GM23338 (cell line): Measurements from ENCODE around the gene GFOD1. TPM values are rescaled to one million over a fixed set of nuclear protein-coding genes. Genes with fewer than 3 reads are reported as not detected.

Experiments used
- ATAC-seq: fragments of 200-7000 bp; cut with Tn5 transposase; 3 replicates; pipeline ENCODE4 v1.9.1; 2020
- DNase-seq: peaks from one replicate; pipeline ENCODE4 v3.0.0-alpha.2; 2015; ENCODE audit warnings: low spot score
- H2AFZ ChIP-seq: fragments of 200-600 bp; sonication (generic); 2 replicates; pipeline ENCODE4 v1.8.0; 2016; ENCODE audit warnings: antibody characterized with exemption, mild to moderate bottlenecking, moderate library complexity
- H3F3A ChIP-seq: fragments of 200-600 bp; sonication (generic); replicated peaks from 2 replicates; pipeline ENCODE4 v1.8.0; 2017; ENCODE audit warnings: antibody characterized with exemption, mixed run types, low read depth
- H3K27ac ChIP-seq: fragments of 200-600 bp; sonication (generic); 2 replicates; pipeline ENCODE4 v1.6.1; 2016; ENCODE audit warnings: low read depth
- H3K27me3 ChIP-seq: fragments of 200-600 bp; sonication (generic); 2 replicates; pipeline ENCODE4 v1.8.0; 2016; ENCODE audit warnings: mild to moderate bottlenecking, mixed run types, moderate library complexity; ENCODE audit not compliant: insufficient read depth
- H3K36me3 ChIP-seq: fragments of 200-600 bp; sonication (generic); 2 replicates; pipeline ENCODE4 v1.8.0; 2016; ENCODE audit warnings: mild to moderate bottlenecking; ENCODE audit not compliant: insufficient read depth
- H3K4me1 ChIP-seq: fragments of 200-600 bp; sonication (generic); 2 replicates; pipeline ENCODE4 v1.8.0; 2016; ENCODE audit warnings: mild to moderate bottlenecking, moderate library complexity; ENCODE audit not compliant: insufficient read depth
- H3K4me2 ChIP-seq: fragments of 200-600 bp; sonication (generic); 2 replicates; pipeline ENCODE4 v1.7.1; 2017; ENCODE audit warnings: mixed run types
- H3K4me3 ChIP-seq: fragments of 200-600 bp; sonication (generic); 2 replicates; pipeline ENCODE4 v1.6.1; 2016; ENCODE audit warnings: mixed run types
- H3K79me2 ChIP-seq: fragments of 200-600 bp; sonication (generic); replicated peaks from 2 replicates; pipeline ENCODE4 v1.8.0; 2017; ENCODE audit warnings: mild to moderate bottlenecking; ENCODE audit not compliant: insufficient read depth
- H3K9me2 ChIP-seq: fragments of 200-600 bp; sonication (generic); 2 replicates; pipeline ENCODE4 v1.8.0; 2017; ENCODE audit not compliant: insufficient read depth
- H4K20me1 ChIP-seq: fragments of 200-600 bp; sonication (generic); replicated peaks from 2 replicates; pipeline ENCODE4 v1.8.0; 2017; ENCODE audit warnings: mild to moderate bottlenecking; ENCODE audit not compliant: insufficient read depth
- H3K27ac Mint-ChIP-seq: 2 replicates; pipeline ENCODE4 v1.8.0; 2020; ENCODE audit warnings: inconsistent platforms, mild to moderate bottlenecking, moderate library complexity, mixed read lengths
- H3K27me3 Mint-ChIP-seq: 3 replicates; pipeline ENCODE4 v1.8.0; 2022; ENCODE audit warnings: low read depth, mild to moderate bottlenecking, moderate library complexity, mixed read lengths, inconsistent platforms; ENCODE audit not compliant: insufficient read depth, poor library complexity
- H3K36me3 Mint-ChIP-seq: 3 replicates; pipeline ENCODE4 v1.8.0; 2021; ENCODE audit warnings: low read depth, mild to moderate bottlenecking, inconsistent platforms, moderate library complexity, mixed read lengths
- H3K4me1 Mint-ChIP-seq: 3 replicates; pipeline ENCODE4 v1.8.0; 2020; ENCODE audit warnings: mild to moderate bottlenecking, inconsistent platforms, mixed read lengths
- H3K4me3 Mint-ChIP-seq: 3 replicates; pipeline ENCODE4 v1.8.0; 2021; ENCODE audit warnings: moderate library complexity, mild to moderate bottlenecking, inconsistent platforms, mixed read lengths
- H3K9me3 Mint-ChIP-seq: 3 replicates; pipeline ENCODE4 v1.8.0; 2020; ENCODE audit warnings: moderate library complexity, mild to moderate bottlenecking, inconsistent platforms, mixed read lengths
- CREB1 ChIP-seq: fragments of 250-450 bp; sonication (Bioruptor Pico); IDR thresholded peaks from 2 replicates; pipeline ENCODE4 v1.5.0; 2020; ENCODE audit warnings: low read depth, mild to moderate bottlenecking, moderate library complexity
- EZH2 ChIP-seq: fragments of 200-600 bp; sonication (generic); IDR thresholded peaks from one replicate; pipeline ENCODE4 v1.8.0; 2017; ENCODE audit warnings: antibody characterized with exemption, mild to moderate bottlenecking, low read depth; ENCODE audit not compliant: unreplicated experiment
- EZH2phosphoT487 ChIP-seq: fragments of 200-600 bp; sonication (generic); IDR thresholded peaks from one replicate; pipeline ENCODE4 v1.8.1; 2018; ENCODE audit warnings: antibody characterized with exemption; ENCODE audit not compliant: unreplicated experiment
- JUNB ChIP-seq: IDR thresholded peaks from one replicate; pipeline ENCODE4 v1.6.1; 2016; ENCODE audit warnings: antibody characterized with exemption; ENCODE audit not compliant: unreplicated experiment
- NANOG ChIP-seq: IDR thresholded peaks from 2 replicates; pipeline ENCODE4 v1.6.1; 2016; ENCODE audit warnings: antibody characterized with exemption, borderline replicate concordance
- POLR2AphosphoS5 ChIP-seq: IDR thresholded peaks from 2 replicates; pipeline ENCODE4 v1.6.1; 2016; ENCODE audit warnings: antibody characterized with exemption, low read depth
- STAT1 ChIP-seq: IDR thresholded peaks from one replicate; pipeline ENCODE4 v1.6.1; 2016; ENCODE audit warnings: antibody characterized with exemption; ENCODE audit not compliant: unreplicated experiment
- ZNF114 ChIP-seq: fragments of 250-450 bp; sonication (Bioruptor Pico); IDR thresholded peaks from 2 replicates; pipeline ENCODE4 v1.5.0; 2020; ENCODE audit warnings: mild to moderate bottlenecking, moderate library complexity
- ZNF331 ChIP-seq: fragments of 250-450 bp; sonication (Bioruptor Pico); IDR thresholded peaks from 2 replicates; pipeline ENCODE4 v1.5.0; 2020; ENCODE audit warnings: low read depth, mild to moderate bottlenecking, moderate library complexity
- polyA plus RNA-seq: library from polyadenylated mRNA; unstranded; fragments of >200 nt; fragmentation: Nextera tagmentation; extraction: Ambion mirVana; gene quantifications from 2 replicates; pipeline ENCODE4 v1.2.1, GENCODE V29; 2016
- total RNA-seq: library from RNA; depleted of rRNA; stranded (reverse); fragments of >200 nt; shearing (Covaris generic); gene quantifications from 2 replicates; pipeline ENCODE4 v1.2.3, GENCODE V29; 2014
- TF ChIP-seq, protein P1 (sequence below): fragments of 250-450 bp; sonication (Bioruptor Pico); IDR thresholded peaks from 2 replicates; pipeline ENCODE4 v1.5.0; 2020; ENCODE audit warnings: mild to moderate bottlenecking, moderate library complexity
- TF ChIP-seq, protein P2 (sequence below): IDR thresholded peaks from one replicate; pipeline ENCODE4 v1.6.1; 2018; ENCODE audit warnings: antibody characterized with exemption; ENCODE audit not compliant: unreplicated experiment
- TF ChIP-seq, protein P3 (sequence below), 2 experiments: fragments of 200-600 bp in 1 of 2; sonication (generic) in 1 of 2; conservative IDR thresholded peaks; 2 replicates each; pipeline versions ENCODE4 v1.5.1 to v1.6.1; 2016 to 2017; ENCODE audit warnings: antibody characterized with exemption in 2 of 2, low read depth in 2 of 2, mild to moderate bottlenecking in 2 of 2, moderate library complexity in 1 of 2
- TF ChIP-seq, protein P4 (sequence below): IDR thresholded peaks from 2 replicates; pipeline ENCODE4 v1.6.1; 2016; ENCODE audit warnings: antibody characterized with exemption

The GFOD1 gene
- total and polyA plus RNA-seq, 2 experiments from 2014 or later = 4.9 to 12.8 TPM

DNA sequence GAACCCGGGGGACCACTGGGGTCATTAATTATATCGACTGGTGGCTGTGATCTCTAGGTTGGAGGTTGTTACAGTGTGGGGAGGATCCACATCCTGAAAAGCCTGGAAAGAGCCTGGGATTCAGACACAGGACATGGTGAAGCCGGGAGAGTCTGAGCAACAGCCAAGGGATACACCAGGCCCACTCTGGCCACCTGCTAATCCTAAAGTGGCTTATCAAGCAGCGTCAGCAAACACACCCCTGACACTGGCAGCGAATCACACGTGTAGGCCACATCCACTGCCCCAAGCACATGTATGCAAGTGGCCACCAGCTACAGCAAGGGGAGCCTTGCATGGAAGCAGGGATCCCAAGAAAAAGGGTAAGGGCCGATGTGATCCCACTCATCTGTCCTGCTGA is 41.0 kb downstream of the GFOD1 start:
- DNase-seq (no peak), ATAC-seq (no peak)
- H3K27ac Mint-ChIP-seq = no peak overlapping the region
- no peak overlapping the region for H2AFZ ChIP-seq
- H3K4me1 Mint-ChIP-seq = peaks cover 20% of the 10 kb centered on the region
- H3K4me1 ChIP-seq = no peaks in the 10 kb centered on the region
- TF ChIP-seq, protein P1, sequence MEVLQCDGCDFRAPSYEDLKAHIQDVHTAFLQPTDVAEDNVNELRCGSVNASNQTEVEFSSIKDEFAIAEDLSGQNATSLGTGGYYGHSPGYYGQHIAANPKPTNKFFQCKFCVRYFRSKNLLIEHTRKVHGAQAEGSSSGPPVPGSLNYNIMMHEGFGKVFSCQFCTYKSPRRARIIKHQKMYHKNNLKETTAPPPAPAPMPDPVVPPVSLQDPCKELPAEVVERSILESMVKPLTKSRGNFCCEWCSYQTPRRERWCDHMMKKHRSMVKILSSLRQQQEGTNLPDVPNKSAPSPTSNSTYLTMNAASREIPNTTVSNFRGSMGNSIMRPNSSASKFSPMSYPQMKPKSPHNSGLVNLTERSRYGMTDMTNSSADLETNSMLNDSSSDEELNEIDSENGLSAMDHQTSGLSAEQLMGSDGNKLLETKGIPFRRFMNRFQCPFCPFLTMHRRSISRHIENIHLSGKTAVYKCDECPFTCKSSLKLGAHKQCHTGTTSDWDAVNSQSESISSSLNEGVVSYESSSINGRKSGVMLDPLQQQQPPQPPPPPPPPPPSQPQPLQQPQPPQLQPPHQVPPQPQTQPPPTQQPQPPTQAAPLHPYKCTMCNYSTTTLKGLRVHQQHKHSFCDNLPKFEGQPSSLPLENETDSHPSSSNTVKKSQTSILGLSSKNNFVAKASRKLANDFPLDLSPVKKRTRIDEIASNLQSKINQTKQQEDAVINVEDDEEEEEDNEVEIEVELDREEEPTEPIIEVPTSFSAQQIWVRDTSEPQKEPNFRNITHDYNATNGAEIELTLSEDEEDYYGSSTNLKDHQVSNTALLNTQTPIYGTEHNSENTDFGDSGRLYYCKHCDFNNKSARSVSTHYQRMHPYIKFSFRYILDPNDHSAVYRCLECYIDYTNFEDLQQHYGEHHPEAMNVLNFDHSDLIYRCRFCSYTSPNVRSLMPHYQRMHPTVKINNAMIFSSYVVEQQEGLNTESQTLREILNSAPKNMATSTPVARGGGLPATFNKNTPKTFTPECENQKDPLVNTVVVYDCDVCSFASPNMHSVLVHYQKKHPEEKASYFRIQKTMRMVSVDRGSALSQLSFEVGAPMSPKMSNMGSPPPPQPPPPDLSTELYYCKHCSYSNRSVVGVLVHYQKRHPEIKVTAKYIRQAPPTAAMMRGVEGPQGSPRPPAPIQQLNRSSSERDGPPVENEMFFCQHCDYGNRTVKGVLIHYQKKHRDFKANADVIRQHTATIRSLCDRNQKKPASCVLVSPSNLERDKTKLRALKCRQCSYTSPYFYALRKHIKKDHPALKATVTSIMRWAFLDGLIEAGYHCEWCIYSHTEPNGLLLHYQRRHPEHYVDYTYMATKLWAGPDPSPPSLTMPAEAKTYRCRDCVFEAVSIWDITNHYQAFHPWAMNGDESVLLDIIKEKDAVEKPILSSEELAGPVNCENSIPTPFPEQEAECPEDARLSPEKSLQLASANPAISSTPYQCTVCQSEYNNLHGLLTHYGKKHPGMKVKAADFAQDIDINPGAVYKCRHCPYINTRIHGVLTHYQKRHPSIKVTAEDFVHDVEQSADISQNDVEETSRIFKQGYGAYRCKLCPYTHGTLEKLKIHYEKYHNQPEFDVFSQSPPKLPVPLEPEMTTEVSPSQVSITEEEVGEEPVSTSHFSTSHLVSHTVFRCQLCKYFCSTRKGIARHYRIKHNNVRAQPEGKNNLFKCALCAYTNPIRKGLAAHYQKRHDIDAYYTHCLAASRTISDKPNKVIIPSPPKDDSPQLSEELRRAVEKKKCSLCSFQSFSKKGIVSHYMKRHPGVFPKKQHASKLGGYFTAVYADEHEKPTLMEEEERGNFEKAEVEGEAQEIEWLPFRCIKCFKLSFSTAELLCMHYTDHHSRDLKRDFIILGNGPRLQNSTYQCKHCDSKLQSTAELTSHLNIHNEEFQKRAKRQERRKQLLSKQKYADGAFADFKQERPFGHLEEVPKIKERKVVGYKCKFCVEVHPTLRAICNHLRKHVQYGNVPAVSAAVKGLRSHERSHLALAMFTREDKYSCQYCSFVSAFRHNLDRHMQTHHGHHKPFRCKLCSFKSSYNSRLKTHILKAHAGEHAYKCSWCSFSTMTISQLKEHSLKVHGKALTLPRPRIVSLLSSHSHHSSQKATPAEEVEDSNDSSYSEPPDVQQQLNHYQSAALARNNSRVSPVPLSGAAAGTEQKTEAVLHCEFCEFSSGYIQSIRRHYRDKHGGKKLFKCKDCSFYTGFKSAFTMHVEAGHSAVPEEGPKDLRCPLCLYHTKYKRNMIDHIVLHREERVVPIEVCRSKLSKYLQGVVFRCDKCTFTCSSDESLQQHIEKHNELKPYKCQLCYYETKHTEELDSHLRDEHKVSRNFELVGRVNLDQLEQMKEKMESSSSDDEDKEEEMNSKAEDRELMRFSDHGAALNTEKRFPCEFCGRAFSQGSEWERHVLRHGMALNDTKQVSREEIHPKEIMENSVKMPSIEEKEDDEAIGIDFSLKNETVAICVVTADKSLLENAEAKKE = no peak
- TF ChIP-seq EZH2phosphoT487 (no peak), CREB1 (CRISPR knock-in tag) (no peak), ZNF331 (CRISPR knock-in tag) (no peak), POLR2AphosphoS5 (no peak), STAT1 (no peak), JUNB (no peak), NANOG (no peak), ZNF114 (CRISPR knock-in tag) (no peak), EZH2 (no peak)
- TF ChIP-seq, protein P2, sequence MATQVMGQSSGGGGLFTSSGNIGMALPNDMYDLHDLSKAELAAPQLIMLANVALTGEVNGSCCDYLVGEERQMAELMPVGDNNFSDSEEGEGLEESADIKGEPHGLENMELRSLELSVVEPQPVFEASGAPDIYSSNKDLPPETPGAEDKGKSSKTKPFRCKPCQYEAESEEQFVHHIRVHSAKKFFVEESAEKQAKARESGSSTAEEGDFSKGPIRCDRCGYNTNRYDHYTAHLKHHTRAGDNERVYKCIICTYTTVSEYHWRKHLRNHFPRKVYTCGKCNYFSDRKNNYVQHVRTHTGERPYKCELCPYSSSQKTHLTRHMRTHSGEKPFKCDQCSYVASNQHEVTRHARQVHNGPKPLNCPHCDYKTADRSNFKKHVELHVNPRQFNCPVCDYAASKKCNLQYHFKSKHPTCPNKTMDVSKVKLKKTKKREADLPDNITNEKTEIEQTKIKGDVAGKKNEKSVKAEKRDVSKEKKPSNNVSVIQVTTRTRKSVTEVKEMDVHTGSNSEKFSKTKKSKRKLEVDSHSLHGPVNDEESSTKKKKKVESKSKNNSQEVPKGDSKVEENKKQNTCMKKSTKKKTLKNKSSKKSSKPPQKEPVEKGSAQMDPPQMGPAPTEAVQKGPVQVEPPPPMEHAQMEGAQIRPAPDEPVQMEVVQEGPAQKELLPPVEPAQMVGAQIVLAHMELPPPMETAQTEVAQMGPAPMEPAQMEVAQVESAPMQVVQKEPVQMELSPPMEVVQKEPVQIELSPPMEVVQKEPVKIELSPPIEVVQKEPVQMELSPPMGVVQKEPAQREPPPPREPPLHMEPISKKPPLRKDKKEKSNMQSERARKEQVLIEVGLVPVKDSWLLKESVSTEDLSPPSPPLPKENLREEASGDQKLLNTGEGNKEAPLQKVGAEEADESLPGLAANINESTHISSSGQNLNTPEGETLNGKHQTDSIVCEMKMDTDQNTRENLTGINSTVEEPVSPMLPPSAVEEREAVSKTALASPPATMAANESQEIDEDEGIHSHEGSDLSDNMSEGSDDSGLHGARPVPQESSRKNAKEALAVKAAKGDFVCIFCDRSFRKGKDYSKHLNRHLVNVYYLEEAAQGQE = no peak
- TF ChIP-seq, protein P3, sequence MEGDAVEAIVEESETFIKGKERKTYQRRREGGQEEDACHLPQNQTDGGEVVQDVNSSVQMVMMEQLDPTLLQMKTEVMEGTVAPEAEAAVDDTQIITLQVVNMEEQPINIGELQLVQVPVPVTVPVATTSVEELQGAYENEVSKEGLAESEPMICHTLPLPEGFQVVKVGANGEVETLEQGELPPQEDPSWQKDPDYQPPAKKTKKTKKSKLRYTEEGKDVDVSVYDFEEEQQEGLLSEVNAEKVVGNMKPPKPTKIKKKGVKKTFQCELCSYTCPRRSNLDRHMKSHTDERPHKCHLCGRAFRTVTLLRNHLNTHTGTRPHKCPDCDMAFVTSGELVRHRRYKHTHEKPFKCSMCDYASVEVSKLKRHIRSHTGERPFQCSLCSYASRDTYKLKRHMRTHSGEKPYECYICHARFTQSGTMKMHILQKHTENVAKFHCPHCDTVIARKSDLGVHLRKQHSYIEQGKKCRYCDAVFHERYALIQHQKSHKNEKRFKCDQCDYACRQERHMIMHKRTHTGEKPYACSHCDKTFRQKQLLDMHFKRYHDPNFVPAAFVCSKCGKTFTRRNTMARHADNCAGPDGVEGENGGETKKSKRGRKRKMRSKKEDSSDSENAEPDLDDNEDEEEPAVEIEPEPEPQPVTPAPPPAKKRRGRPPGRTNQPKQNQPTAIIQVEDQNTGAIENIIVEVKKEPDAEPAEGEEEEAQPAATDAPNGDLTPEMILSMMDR (conservative IDR thresholded peaks at IDR 0.05; ENCODE audit: low read depth in 2 of 2) = no peak
- TF ChIP-seq, protein P4, sequence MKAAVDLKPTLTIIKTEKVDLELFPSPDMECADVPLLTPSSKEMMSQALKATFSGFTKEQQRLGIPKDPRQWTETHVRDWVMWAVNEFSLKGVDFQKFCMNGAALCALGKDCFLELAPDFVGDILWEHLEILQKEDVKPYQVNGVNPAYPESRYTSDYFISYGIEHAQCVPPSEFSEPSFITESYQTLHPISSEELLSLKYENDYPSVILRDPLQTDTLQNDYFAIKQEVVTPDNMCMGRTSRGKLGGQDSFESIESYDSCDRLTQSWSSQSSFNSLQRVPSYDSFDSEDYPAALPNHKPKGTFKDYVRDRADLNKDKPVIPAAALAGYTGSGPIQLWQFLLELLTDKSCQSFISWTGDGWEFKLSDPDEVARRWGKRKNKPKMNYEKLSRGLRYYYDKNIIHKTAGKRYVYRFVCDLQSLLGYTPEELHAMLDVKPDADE = no peak
- H3K4me3 ChIP-seq = no peak overlapping the region
- H4K20me1 ChIP-seq = no peaks in the 10 kb centered on the region
- H3K27me3 Mint-ChIP-seq = peaks cover 2% of the 10 kb centered on the region
- H3K4me3 Mint-ChIP-seq = no peak overlapping the region
- H3K36me3 ChIP-seq = no peaks in the 10 kb centered on the region
- H3K27me3 ChIP-seq = no peaks in the 10 kb centered on the region
- no peak overlapping the region for H3K4me2 ChIP-seq
- peaks cover 7% of the 10 kb centered on the region for H3K79me2 ChIP-seq
- H3K9me2 ChIP-seq = peaks cover 4% of the 10 kb centered on the region; the same call in 1 of the 2 replicates
- H3K27ac ChIP-seq = no peak overlapping the region
- peaks cover 11% of the 10 kb centered on the region for H3K36me3 Mint-ChIP-seq
- 0 out of 3 replicates have a peak, but pooled peaks cover 3% of the 10 kb centered on the region for H3K9me3 Mint-ChIP-seq
- no peaks in the 10 kb centered on the region for H3F3A ChIP-seq
